HepG2 (cell line): Measurements from ENCODE around the gene HPRT1. TPM values are rescaled to one million over a fixed set of nuclear protein-coding genes. Genes with fewer than 3 reads are reported as not detected.

Source experiments
- ATAC-seq: fragments of 200-7000 bp; cut with Tn5 transposase; 3 replicates; pipeline ENCODE4 v1.9.1; 2020; ENCODE audit warnings: mild to moderate bottlenecking, moderate library complexity
- BruUV-seq: library from RNA; stranded (reverse); fragments of 400-500 nt; replicated peaks from 2 replicates; lab custom pipeline; 2021; lab: Mats Ljungman, UMichigan
- CTCF ChIA-PET: fragments of 300-600 bp; formaldehyde crosslinking; extraction: SDS; loops from one replicate; lab custom pipeline; 2021; ENCODE audit warnings: low total read pairs, inconsistent platforms, low intra/inter-chr PET ratio; lab: Yijun Ruan, JAX
- POLR2A ChIA-PET: fragments of 350-600 bp; sonication (Branson Sonifier 250); formaldehyde crosslinking; loops from one replicate; lab custom pipeline; 2020; ENCODE audit warnings: antibody characterized with exemption, inconsistent platforms; lab: Yijun Ruan, JAX
- DNase-seq: peaks from one replicate; pipeline ENCODE4 v3.0.0-alpha.2; 2015; ENCODE audit warnings: low spot score
- FAIRE-seq: peaks from 3 replicates; lab custom pipeline; 2011; peaks lifted over from hg19 to GRCh38; lab: Jason Lieb, UNC
- H2AFZ ChIP-seq: one replicate; pipeline ENCODE4 v1.6.1; 2011; ENCODE audit warnings: low read length, inconsistent platforms
- H3K27ac ChIP-seq: fragments of 300-600 bp; 3 replicates; pipeline ENCODE4 v1.8.0; 2011; ENCODE audit warnings: mixed run types, mild to moderate bottlenecking, mixed read lengths, low read length, inconsistent platforms; ENCODE audit not compliant: insufficient read depth; ENCODE audit errors: extremely low read length
- H3K27me3 ChIP-seq, 2 experiments: fragments of 200-600 bp in 1 of 2; 2 replicates in 1 of 2; 3 replicates in 1 of 2; pipeline versions ENCODE4 v1.6.0 to v1.8.0; 2011; ENCODE audit warnings: low read length in 2 of 2, mild to moderate bottlenecking in 2 of 2, moderate library complexity in 2 of 2, inconsistent platforms in 1 of 2; ENCODE audit not compliant: insufficient read depth in 2 of 2, control insufficient read depth in 1 of 2
- H3K36me3 ChIP-seq, 2 experiments: fragments of 200-600 bp in 1 of 2; replicated peaks in 1 of 2; 2 replicates in 1 of 2; 3 replicates in 1 of 2; pipeline versions ENCODE4 v1.5.1 to v1.8.0; 2011; ENCODE audit warnings: low read length in 2 of 2, inconsistent platforms in 1 of 2; ENCODE audit not compliant: insufficient read depth in 2 of 2, control insufficient read depth in 1 of 2
- H3K4me1 ChIP-seq: 2 replicates; pipeline ENCODE4 v1.5.1; 2012; ENCODE audit warnings: low read length, inconsistent platforms; ENCODE audit not compliant: insufficient read depth
- H3K4me2 ChIP-seq: 2 replicates; pipeline ENCODE4 v1.6.0; 2011; ENCODE audit warnings: low read depth, low read length, inconsistent platforms
- H3K4me3 ChIP-seq, 3 experiments: fragments of 200-600 bp in 1 of 3; sonication (generic), shearing (Covaris generic) in 1 of 3; replicated peaks in 1 of 3; 2 replicates each; pipeline ENCODE4 v1.5.1; 2011 to 2016; ENCODE audit warnings: low read length in 3 of 3, inconsistent platforms in 2 of 3, low read depth in 2 of 3, mild to moderate bottlenecking in 2 of 3, control low read depth in 1 of 3, mixed read lengths in 1 of 3; ENCODE audit not compliant: insufficient read depth in 1 of 3
- H3K79me2 ChIP-seq: one replicate; pipeline ENCODE4 v1.6.1; 2011; ENCODE audit warnings: low read length, inconsistent platforms; ENCODE audit not compliant: insufficient read depth
- H3K9ac ChIP-seq: 2 replicates; pipeline ENCODE4 v1.6.0; 2011; ENCODE audit warnings: mild to moderate bottlenecking, low read depth, low read length, inconsistent platforms; ENCODE audit not compliant: insufficient read depth
- H3K9me3 ChIP-seq: 2 replicates; pipeline ENCODE4 v1.5.1; 2012; ENCODE audit warnings: mild to moderate bottlenecking, low read length
- H4K20me1 ChIP-seq: 2 replicates; pipeline ENCODE4 v1.6.0; 2011; ENCODE audit warnings: inconsistent platforms, mild to moderate bottlenecking, low read length, moderate library complexity; ENCODE audit not compliant: insufficient read depth
- BATF2 ChIP-seq: sonication (generic); formaldehyde crosslinking; IDR thresholded peaks from 2 replicates; pipeline ENCODE4 v1.8.0; 2022; ENCODE audit warnings: mild to moderate bottlenecking, missing genetic modification reagents, moderate library complexity
- CREBL2 ChIP-seq: sonication (generic); formaldehyde crosslinking; IDR thresholded peaks from 2 replicates; pipeline ENCODE4 v1.8.1; 2023; ENCODE audit warnings: missing genetic modification reagents, mild to moderate bottlenecking, borderline replicate concordance
- HIVEP1 ChIP-seq: sonication (generic); formaldehyde crosslinking; IDR thresholded peaks from 2 replicates; pipeline ENCODE4 v1.4.0; 2020; ENCODE audit warnings: mild to moderate bottlenecking, missing genetic modification reagents
- HNF4G ChIP-seq, 2 experiments: sonication (generic) in 1 of 2; formaldehyde crosslinking in 1 of 2; IDR thresholded peaks; 2 replicates each; pipeline versions ENCODE4 v1.4.0 to v1.6.1; 2011 to 2020; ENCODE audit warnings: borderline replicate concordance in 2 of 2, low read depth in 2 of 2, mild to moderate bottlenecking in 2 of 2, low read length in 1 of 2, missing genetic modification reagents in 1 of 2, moderate library complexity in 1 of 2
- KDM2A ChIP-seq: sonication (generic); formaldehyde crosslinking; IDR thresholded peaks from 2 replicates; pipeline ENCODE4 v1.4.0; 2020; ENCODE audit warnings: low read depth, missing genetic modification reagents, borderline replicate concordance
- MYPOP ChIP-seq: sonication (generic); formaldehyde crosslinking; IDR thresholded peaks from 2 replicates; pipeline ENCODE4 v1.8.1; 2023; ENCODE audit warnings: mild to moderate bottlenecking, moderate library complexity, missing genetic modification reagents
- POLR2AphosphoS2 ChIP-seq: IDR thresholded peaks from 2 replicates; pipeline ENCODE4 v1.6.1; 2011; ENCODE audit warnings: low read depth, low read length, improper control_type of control experiment
- RFX1 ChIP-seq: fragments of 450-650 bp; IDR thresholded peaks from 2 replicates; pipeline ENCODE4 v1.6.1; 2017
- RFXANK ChIP-seq: IDR thresholded peaks from 2 replicates; pipeline ENCODE4 v1.6.1; 2016
- ZBED4 ChIP-seq: sonication (generic); formaldehyde crosslinking; IDR thresholded peaks from 2 replicates; pipeline ENCODE4 v1.4.0; 2020; ENCODE audit warnings: missing genetic modification reagents, borderline replicate concordance
- ZBTB1 ChIP-seq: sonication (generic); formaldehyde crosslinking; IDR thresholded peaks from 2 replicates; pipeline ENCODE4 v1.4.0; 2020; ENCODE audit warnings: missing genetic modification reagents, borderline replicate concordance
- ZBTB26 ChIP-seq: IDR thresholded peaks from 2 replicates; pipeline ENCODE4 v1.6.1; 2016; ENCODE audit warnings: missing compliant biosample characterization, missing genetic modification reagents, borderline replicate concordance
- ZNF18 ChIP-seq: sonication (generic); formaldehyde crosslinking; IDR thresholded peaks from 2 replicates; pipeline ENCODE4 v1.8.0; 2022; ENCODE audit warnings: mild to moderate bottlenecking, missing genetic modification reagents; ENCODE audit not compliant: insufficient replicate concordance
- ZNF282 ChIP-seq: fragments of 450-650 bp; IDR thresholded peaks from 2 replicates; pipeline ENCODE4 v1.6.1; 2018; ENCODE audit not compliant: partially characterized antibody
- ZNF296 ChIP-seq: sonication (generic); formaldehyde crosslinking; conservative IDR thresholded peaks from 2 replicates; pipeline ENCODE4 v1.5.0; 2020; ENCODE audit warnings: mild to moderate bottlenecking, missing genetic modification reagents
- ZNF777 ChIP-seq: sonication (generic); formaldehyde crosslinking; IDR thresholded peaks from 2 replicates; pipeline ENCODE4 v1.4.0; 2020; ENCODE audit warnings: missing genetic modification reagents
- ZNF788 ChIP-seq: sonication (generic); formaldehyde crosslinking; IDR thresholded peaks from 2 replicates; pipeline ENCODE4 v1.5.0; 2020; ENCODE audit warnings: mild to moderate bottlenecking, missing genetic modification reagents, borderline replicate concordance
- in situ Hi-C: cut with HindIII; loops from 2 replicates; pipeline ENCODE4 v1.10.0; 2017; ENCODE audit warnings: low pct_unique_long_range_greater_than_20kb; ENCODE audit not compliant: extremely low pct_ligation_motif_present
- intact Hi-C: fragments of 100-400 bp; cut with micrococcal nuclease; formaldehyde crosslinking; loops from one replicate; pipeline ENCODE4 v1.10.0; 2022; ENCODE audit not compliant: unreplicated experiment
- polyA plus RNA-seq, 8 experiments: library from polyadenylated mRNA; depleted of rRNA in 3 of 8; stranded (reverse) in 7 of 8; unstranded in 1 of 8; fragments of >200 nt; fragmentation: Illumina TruSeq in 4 of 8; extraction: Trizol in 4 of 8; gene quantifications; 2 replicates each; pipeline versions ENCODE4 v1.2.1 to v1.2.3, GENCODE V29; 2011 to 2016; ENCODE audit warnings: low read depth in 4 of 8, missing spikeins in 1 of 8, mixed read lengths in 1 of 8; ENCODE audit not compliant: insufficient read depth in 1 of 8
- total RNA-seq, 5 experiments: library from RNA; depleted of rRNA; stranded (reverse); fragments of >200 nt; fragmentation: Illumina TruSeq; extraction: Trizol; gene quantifications; 2 replicates each; pipeline ENCODE4 v1.2.3, GENCODE V29; 2016; ENCODE audit warnings: low read depth in 1 of 5

Gene HPRT1
- total and polyA plus RNA-seq, 2 of the 13 experiments (the other 11 are each of a cell fraction or from before 2014, with no cell fraction given), result 4.6 to 25.2 TPM

GRCh38 chrX:134502686-134503085 is 42.7 kb downstream of the HPRT1 start:
- no peak overlapping the region for H2AFZ ChIP-seq
- no peaks in the 10 kb centered on the region for H3K9me3 ChIP-seq
- no peaks in the 10 kb centered on the region for H4K20me1 ChIP-seq
- H3K4me1 ChIP-seq, result no peaks in the 10 kb centered on the region
- no peak for DNase-seq
- intact Hi-C loops, result no loop called here
- BruUV-seq, result no TSS peak
- CTCF ChIA-PET, result no interaction called here
- H3K27ac ChIP-seq, result no peak overlapping the region
- no peak for ATAC-seq
- H3K4me2 ChIP-seq, result no peak overlapping the region
- H3K4me3 ChIP-seq, result no peak overlapping the region
- no peaks in the 10 kb centered on the region for H3K27me3 ChIP-seq
- no peaks in the 10 kb centered on the region for H3K79me2 ChIP-seq
- POLR2A ChIA-PET, result no interaction called here
- no peak for FAIRE-seq
- H3K36me3 ChIP-seq, result no peaks in the 10 kb centered on the region; a peak in 1 of 5 replicates
- in situ Hi-C loops, result no loop called here
- no peak overlapping the region for H3K9ac ChIP-seq
- TF ChIP-seq ZNF777 (no peak), KDM2A (CRISPR knock-in tag) (no peak), POLR2AphosphoS2 (no peak), HIVEP1 (CRISPR knock-in tag) (no peak), ZBTB1 (no peak), MYPOP (CRISPR knock-in tag) (no peak), ZNF296 (CRISPR knock-in tag) (no peak), BATF2 (CRISPR knock-in tag) (no peak), RFXANK (CRISPR knock-in tag) (no peak), CREBL2 (CRISPR knock-in tag) (no peak), ZBTB26 (CRISPR knock-in tag) (no peak), ZNF788 (CRISPR knock-in tag) (no peak), ZNF282 (no peak), ZBED4 (CRISPR knock-in tag) (no peak), RFX1 (no peak), ZNF18 (CRISPR knock-in tag) (no peak), HNF4G (IDR thresholded peaks at IDR 0.05; ENCODE audit: borderline replicate concordance, low read depth, low read length) (no peak), HNF4G (CRISPR knock-in tag; IDR thresholded peaks at IDR 0.05; ENCODE audit: borderline replicate concordance, low read depth) (no peak)
